ENCODE measurements around the gene LAMA5.

GRCh38 chr20:62336775-62337557, 30.1 kb downstream of the LAMA5 start:
- TF ChIP-seq CTCF (IDR thresholded peaks at IDR 0.05) (no peak), POLR2A (IDR thresholded peaks at IDR 0.05) (no peak), POLR2AphosphoS5 (IDR thresholded peaks at IDR 0.05) (no peak)

All from prostate gland (tissue), 2 donors.